GM20431 (cell line): Measurements from ENCODE around the gene MTHFD1L.
"Not testable (repeated sequence)": the region's sequence is repeated elsewhere in the genome, so short reads cannot be mapped to it uniquely, and the experiment has no call there.

Source experiments
- in situ Hi-C: fragments of 300-500 bp; cut with MseI, MboI; formaldehyde crosslinking; loops from one replicate; pipeline ENCODE4 v1.15.0; 2020; ENCODE audit warnings: low sequenced_read_pairs; ENCODE audit not compliant: unreplicated experiment

MTHFD1L gene

DNA sequence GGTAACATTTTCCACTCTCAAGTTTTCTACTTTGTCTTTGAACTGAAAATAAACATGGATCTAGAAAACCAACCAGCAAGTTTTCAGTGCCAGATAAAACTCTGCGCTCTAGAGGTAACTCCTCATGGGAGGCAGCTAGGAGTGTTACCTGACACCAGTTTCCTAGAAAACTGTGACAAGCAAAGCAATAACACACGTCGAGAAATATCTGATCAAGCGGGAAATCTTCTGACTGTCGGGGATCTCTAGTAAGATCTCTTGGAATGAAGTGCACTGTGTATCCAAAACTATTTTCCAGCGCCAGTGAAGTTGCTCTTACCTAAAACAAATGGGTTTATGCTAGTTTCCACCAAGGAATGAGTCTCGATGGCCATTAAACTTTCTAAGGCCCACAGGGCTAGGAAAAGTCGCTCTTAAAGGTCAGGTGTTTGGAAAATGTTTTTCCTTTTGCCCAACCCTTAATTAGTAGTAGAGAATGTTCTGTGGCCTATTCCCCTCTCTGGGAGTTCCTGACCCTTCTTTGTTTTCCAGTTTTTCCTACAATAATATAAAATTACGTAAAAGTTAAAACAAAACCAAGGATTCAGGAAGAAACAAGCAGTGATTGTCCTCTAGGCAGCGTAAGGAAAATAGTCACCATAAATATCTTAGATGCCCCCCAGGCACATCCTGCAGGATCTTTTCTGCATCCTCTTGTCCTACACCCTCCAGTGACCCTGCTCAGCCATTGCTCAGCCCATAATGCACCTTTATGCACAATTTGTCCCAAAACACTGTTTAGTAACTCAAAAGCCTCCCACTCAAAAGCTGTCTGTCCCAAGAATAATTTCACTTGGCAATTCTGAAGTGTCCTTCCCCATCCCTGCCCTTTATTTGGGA lies 236.6 kb downstream of the MTHFD1L start:
- in situ Hi-C loops: no loop called here

DNA sequence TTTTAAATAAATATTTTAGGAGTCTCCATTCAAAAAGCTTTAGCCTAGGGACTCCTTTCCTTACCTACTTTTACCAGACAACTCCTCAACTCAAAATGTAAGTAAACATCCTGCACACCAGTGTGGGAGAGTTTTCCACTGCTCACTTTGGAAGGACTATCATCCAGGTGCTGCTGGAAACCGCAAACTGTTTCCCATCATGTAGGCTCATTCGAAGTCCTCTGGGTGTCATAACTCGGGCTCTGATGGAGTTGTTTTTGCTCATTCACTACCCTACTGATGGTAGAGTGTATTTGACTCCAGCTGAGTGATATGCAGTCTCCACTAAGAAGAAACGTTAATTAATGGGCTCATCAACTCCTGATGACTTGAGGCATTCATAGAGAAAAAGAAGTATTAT lies 237.8 kb downstream of the MTHFD1L start:
- in situ Hi-C loops: no loop called here

DNA sequence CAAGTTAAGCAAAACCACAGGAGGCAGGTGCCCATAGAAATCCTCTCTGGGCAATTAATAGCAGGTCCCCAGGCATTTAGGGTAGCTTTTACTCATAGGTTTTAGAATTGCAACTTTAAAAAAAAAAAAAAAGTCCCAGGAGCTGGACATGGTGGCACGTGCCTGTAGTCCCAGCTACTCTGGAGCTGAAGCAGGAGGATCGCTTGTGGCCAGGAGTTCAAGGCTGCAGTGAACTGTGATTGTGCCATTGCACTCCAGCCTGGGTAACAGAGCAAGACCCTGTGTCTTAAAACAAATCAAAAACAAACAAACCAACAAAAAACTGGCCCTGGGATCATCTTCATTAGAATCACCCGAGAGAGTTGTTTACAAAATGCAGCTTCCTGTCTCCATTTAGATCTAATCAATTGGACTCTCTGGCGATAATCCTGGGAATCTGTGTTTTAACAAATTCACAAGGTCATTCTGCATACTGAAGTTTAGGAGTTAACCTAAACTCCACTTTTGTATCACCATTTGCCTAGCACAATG lies 242.5 kb downstream of the MTHFD1L start:
- in situ Hi-C loops: no loop called here

DNA sequence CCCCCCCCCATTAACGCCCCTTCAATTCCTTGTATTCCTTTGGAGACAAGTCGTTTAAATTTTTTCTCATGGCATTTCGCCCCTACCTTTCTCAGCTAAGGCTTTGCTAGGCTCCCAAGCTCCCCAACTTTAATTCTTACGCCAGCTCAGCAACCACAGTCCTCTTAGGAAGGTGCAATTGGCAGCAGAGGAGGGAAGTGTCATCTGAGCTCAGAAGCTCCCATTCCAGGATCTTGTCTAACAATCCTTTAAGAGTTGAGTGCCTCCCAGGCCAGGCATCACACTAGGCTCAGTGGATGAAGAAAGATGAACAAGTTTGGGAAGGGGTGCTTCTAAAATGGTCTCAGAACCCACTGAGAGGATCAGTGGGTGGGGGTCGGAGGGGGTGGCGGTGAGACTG lies 243.0 kb downstream of the MTHFD1L start:
- in situ Hi-C loops: no loop called here

DNA sequence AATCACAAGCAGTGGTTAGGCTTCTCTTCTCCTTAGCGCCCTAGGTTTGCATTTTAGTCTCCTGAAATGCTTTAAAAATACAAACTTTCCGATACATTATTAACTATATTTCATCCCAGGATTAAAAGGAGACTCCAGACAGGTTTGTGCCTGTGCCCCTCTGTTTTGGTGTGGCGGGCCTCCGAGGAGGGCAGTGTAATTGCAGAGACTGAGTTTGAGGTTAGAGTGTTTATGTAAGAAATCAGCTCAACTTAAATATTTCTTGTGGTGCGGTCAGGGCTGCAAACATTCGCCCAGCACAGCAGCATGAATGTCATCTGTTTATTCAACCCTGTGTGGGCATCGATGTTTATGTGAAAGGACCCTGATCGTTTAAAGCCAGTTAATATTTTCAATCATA lies 243.9 kb downstream of the MTHFD1L start:
- in situ Hi-C loops: no loop called here

- in situ Hi-C loops: no loop called here
These were observed 244.5 kb downstream of the MTHFD1L start for GRCh38 chr6:151109869-151110575.

DNA sequence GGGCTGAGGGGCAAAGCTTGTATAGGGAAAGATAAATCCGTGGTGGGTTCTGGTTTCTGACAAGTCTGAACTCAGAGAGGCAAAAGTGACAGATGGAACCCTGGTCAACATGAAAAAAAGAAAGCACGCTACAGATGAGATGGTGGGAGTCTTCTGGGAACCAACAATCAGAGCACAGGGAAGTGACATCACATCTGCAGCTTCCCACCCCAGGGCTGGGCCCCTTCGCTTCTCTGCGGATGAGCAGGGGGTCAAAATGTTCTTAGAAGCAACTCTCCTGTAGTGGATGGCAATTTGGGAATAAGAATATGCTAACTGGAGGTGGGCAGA lies 245.0 kb downstream of the MTHFD1L start:
- in situ Hi-C loops: no loop called here

DNA sequence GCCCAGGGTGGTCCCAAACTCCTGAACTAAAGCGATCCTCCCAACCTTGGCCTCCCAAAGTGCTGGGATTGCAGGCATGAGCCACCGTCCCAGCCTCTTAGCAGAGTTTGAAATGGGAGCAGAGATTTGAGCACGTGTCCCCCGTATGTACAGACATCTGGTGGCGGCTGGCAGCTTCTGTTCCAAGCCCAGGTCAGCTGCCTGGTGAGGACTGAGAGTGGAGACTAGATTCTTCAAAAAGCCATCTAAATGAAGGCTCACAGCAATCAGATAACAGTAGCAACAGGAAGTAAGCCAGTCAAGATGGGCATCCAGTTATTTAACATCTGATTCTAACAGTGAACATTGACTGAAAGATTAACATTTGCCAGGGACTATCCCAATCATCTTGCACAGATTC lies 246.2 kb downstream of the MTHFD1L start:
- in situ Hi-C loops: no loop called here

GRCh38 chr6:151112130-151112529 lies 246.6 kb downstream of the MTHFD1L start:
- in situ Hi-C loops: no loop called here

- in situ Hi-C loops: not testable (repeated sequence)
These were observed 247.4 kb downstream of the MTHFD1L start for GRCh38 chr6:151112884-151113283.

- in situ Hi-C loops: no loop called here
These were observed 248.1 kb downstream of the MTHFD1L start for GRCh38 chr6:151113641-151114040.

GRCh38 chr6:151118461-151119123 lies 253.1 kb downstream of the MTHFD1L start:
- in situ Hi-C loops: no loop called here

DNA sequence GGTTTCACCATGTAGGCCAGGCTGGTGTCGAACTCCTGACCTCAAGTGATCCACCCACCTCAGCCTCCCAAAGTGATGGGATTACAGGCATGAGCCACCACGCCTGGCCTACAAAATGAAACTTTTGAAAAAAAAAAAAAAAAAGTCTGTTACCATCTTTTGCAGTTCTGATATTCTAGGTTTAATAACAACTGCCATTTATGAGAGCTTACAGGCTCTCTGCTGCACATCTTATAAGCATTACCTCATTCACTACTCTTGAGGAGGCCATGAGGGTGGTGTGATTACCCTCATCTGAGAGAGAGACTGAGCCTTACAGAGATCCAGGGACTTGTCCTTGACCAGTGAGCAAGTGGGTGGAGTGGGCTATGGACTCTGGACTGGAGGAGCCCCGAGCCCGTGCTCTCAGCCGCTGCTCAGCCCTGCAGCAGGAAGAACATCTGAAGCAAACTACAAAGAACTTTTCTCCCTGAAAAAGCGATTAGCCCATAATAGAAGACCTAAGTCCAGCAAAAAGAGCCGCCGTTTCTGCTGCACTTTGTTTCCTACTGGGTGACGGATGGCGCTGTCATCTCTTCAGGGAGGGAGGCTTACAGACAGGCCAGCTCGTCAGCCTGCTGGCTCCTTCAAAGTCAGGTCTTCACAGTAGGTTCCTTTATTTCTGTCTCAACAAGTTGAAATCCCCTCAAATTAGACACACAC lies 254.5 kb downstream of the MTHFD1L start:
- in situ Hi-C loops: no loop called here

- in situ Hi-C loops: no loop called here
These were observed 256.4 kb downstream of the MTHFD1L start for GRCh38 chr6:151121900-151122299.

DNA sequence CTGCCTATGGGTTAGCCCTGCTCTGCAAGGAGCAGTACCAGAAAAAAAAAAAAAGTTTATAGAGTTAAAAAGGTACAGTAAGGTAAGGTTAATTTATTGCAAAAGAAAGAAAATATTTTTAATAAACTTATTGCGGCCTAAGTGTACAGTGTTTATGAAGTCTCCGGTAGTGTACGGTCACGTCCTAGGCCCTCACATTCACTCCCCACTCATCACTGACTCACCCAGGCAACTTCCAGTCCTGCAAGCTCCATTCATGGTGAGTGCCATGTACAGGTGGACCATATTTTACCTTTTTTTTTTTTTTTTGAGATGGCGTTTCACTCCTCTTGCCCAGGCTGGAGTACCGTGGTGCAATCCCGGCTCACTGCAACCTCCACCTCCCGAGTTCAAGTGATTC lies 258.1 kb downstream of the MTHFD1L start:
- in situ Hi-C loops: not testable (repeated sequence)

DNA sequence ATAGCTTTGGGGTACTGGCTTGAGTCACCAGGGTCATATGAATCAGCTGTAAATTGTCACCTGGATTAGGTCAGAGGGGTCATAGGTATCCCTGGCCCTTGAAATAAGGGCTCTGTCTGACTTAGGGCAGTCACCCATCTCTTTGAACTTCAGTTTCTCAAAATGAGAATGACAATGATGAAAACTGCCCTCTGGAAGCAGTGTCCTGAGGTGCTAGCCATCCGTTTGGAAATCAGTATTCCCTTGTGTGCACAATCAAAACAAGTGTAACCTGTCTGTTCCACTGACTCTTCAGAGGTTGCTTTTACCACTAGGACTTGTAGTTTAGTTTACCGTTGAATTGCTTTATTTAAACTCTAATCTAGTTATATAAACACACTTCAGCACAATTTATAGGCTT lies 259.7 kb downstream of the MTHFD1L start:
- in situ Hi-C loops: not testable (repeated sequence)

- in situ Hi-C loops: not testable (repeated sequence)
These were observed 260.3 kb downstream of the MTHFD1L start for GRCh38 chr6:151125651-151126416.

GRCh38 chr6:151126417-151126724 lies 260.9 kb downstream of the MTHFD1L start:
- in situ Hi-C loops: not testable (repeated sequence)

- in situ Hi-C loops: not testable (repeated sequence)
These were observed 261.8 kb downstream of the MTHFD1L start for GRCh38 chr6:151127133-151127798.
